ENCODE data around the gene CDS2.

Gene CDS2

GRCh38 chr20:5154543-5154925 is 27.7 kb downstream of the CDS2 start:
- TF ChIP-seq TSHZ2 (CRISPR knock-in tag; IDR thresholded peaks at IDR 0.05) (no peak), PATZ1 (CRISPR knock-in tag; IDR thresholded peaks at IDR 0.05; ENCODE audit: borderline replicate concordance) (no peak), POU6F1 (CRISPR knock-in tag; IDR thresholded peaks at IDR 0.05; ENCODE audit: borderline replicate concordance, low read depth) (no peak), CREB5 (CRISPR knock-in tag; IDR thresholded peaks at IDR 0.05; ENCODE audit: low read depth) (no peak), ZFP3 (CRISPR knock-in tag; IDR thresholded peaks at IDR 0.05) (no peak), CSRNP3 (CRISPR knock-in tag; IDR thresholded peaks at IDR 0.05) (no peak), GLIS3 (CRISPR knock-in tag; IDR thresholded peaks at IDR 0.05) (no peak), RARB (CRISPR knock-in tag; IDR thresholded peaks at IDR 0.05) (no peak)
- ATAC-seq = no peak

GRCh38 chr20:5155404-5155803 is 28.6 kb downstream of the CDS2 start:
- no peak for ATAC-seq
- no peak for TF ChIP-seq CSRNP3 (CRISPR knock-in tag; IDR thresholded peaks at IDR 0.05)
- no peak for TF ChIP-seq CREB5 (CRISPR knock-in tag; IDR thresholded peaks at IDR 0.05; ENCODE audit: low read depth)
- TF ChIP-seq ISL1 (CRISPR knock-in tag; IDR thresholded peaks at IDR 0.05) = no peak
- TF ChIP-seq ZNF565 (CRISPR knock-in tag; conservative IDR thresholded peaks at IDR 0.05; ENCODE audit: low read depth) = no peak
- no peak for TF ChIP-seq OSR1 (CRISPR knock-in tag; IDR thresholded peaks at IDR 0.05)
- no peak for TF ChIP-seq ARNTL (CRISPR knock-in tag; IDR thresholded peaks at IDR 0.05; ENCODE audit: borderline replicate concordance, low read depth)
- TF ChIP-seq ESRRG (CRISPR knock-in tag; IDR thresholded peaks at IDR 0.05) = no peak
- TF ChIP-seq RARB (CRISPR knock-in tag; IDR thresholded peaks at IDR 0.05) = no peak
- TF ChIP-seq CSDC2 (CRISPR knock-in tag; IDR thresholded peaks at IDR 0.05) = no peak
- no peak for TF ChIP-seq ZFP30 (CRISPR knock-in tag; IDR thresholded peaks at IDR 0.05)
- TF ChIP-seq ZC3H10 (CRISPR knock-in tag; IDR thresholded peaks at IDR 0.05) = no peak
- TF ChIP-seq PATZ1 (CRISPR knock-in tag; IDR thresholded peaks at IDR 0.05; ENCODE audit: borderline replicate concordance) = no peak

Measured in SK-N-SH treated with all-trans-retinoic acid at 6 μM for 48 hours (cell line).